Measurements from ENCODE around the gene NKX2-3.

NKX2-3 gene

DNA sequence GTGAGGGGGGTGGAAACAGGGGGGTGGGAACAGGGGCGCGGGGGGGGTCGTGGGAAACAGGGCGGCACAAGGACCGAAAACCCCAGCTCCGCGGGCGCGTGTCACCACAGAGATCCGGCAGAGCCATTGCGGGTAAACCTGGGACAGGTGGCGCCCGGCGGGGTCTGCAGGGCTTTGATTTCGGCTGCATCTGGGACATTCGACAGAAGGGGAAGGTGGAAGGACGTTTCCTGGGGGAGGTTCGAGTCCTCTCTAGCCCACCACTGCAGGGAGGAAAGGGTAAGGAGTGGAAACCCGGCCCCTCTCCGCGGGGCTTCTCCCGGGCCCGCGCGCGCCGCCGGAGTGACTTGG is 7.5 kb downstream of the NKX2-3 start:
- DNase-seq, result no peak

DNA sequence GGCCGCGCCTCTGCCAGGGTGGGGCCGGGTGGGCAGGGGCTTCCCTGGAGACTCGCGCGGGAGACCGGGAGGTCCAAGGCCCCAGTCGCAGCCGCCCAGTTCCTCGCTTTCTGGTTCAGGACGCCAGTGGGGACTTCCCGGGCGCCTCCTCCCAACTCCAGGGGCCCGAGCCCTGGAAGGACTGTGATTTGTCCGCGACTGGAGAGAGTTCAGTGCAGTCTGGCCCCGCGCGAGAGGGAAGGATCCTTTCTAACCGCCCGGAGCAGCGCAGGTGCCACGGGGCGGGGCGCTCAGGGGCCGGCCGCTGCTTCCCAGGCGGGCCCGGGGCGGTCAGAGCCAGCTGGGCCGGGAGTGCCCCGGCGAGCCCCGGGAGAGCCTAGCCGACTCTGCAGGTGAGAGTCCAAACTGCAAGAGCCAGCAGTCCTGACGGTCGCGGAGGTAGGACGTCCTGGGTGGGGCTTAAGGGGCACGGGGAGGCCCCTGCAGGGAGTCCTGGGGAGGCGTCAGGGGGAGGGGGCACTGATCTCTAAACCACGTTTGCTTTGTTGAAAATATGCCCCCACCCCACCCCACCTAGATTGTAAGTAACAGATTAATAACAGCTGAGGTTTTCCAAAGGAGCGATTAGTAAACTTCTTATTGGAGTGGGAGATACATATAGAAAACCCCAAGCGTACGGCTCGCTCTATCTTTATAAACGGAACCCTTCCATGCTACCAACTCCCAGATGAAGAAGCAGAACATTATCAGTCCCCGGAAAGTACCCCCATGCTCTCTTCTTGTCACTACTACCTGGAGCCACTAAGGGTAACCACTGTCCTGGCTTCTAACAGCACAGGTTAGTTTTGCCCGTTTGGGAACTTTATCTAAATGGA is 8.2 kb downstream of the NKX2-3 start:
- no peak for DNase-seq

GRCh38 chr10:99544322-99544721 is 11.6 kb downstream of the NKX2-3 start:
- no peak for DNase-seq

DNA sequence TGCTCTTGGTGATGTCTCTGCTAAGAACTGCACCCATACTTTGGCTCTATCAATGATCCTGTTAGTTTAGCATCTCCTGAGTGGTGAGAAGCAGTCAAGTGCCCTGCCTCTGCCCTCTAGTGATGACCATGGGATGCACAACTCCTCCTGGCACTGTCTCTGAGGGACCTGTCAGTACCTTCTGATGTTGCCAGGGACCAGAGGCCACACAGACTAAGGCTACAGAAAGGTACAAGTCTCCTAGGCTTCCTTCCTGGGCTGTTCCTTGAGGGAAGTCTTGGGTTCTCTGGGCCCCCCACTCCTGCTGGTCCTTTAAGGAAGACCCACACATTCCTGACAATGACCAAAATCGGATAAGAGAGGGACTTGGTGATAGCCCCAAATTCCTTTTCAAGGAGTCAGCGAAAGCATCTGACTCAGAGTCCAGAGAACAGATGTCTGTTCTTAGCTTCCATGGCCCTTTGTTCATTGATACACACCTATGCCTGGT is 15.3 kb downstream of the NKX2-3 start:
- no peak for DNase-seq

GRCh38 chr10:99551158-99551557 is 18.4 kb downstream of the NKX2-3 start:
- peak; percentile 69 for DNase-seq

DNA sequence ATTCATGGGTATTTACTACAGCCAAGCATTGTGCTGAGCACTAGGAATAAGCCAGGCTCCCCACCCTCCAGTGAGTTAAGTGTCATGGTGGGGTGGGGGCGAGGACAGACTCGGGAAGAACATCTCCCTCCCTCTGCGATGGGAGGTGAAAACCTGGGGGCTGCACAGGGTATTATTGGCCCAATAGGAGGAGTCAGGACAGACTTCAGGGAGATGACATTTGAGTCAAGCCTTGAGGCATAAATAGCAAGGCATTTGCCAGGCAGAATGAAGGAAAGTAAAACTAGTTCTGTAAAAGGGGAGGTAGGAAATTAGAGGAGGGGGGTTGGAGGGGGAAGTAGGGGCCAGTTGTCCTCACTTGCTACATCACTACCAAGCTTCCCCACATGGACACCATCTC is 18.9 kb downstream of the NKX2-3 start:
- no peak for DNase-seq

DNA sequence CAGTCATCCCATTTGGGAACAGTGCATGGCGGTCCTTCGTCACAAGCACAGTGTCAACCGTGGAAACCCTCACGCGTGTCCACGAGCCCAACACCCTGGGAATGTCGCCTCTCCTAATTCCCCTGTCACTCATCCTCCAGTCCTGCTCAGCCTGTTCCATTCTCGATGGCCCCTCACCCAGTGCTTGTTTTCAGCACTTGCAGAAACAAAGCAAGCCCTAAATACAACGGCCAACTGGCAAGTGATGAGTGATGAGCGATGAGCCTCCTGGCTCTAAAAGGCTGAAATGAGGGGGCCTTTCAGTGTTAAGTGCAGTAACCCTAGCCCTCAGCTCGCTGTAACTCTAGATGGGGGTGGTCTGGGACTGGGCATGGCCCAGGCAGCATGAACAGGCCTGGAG is 22.6 kb downstream of the NKX2-3 start:
- no peak for DNase-seq

DNA sequence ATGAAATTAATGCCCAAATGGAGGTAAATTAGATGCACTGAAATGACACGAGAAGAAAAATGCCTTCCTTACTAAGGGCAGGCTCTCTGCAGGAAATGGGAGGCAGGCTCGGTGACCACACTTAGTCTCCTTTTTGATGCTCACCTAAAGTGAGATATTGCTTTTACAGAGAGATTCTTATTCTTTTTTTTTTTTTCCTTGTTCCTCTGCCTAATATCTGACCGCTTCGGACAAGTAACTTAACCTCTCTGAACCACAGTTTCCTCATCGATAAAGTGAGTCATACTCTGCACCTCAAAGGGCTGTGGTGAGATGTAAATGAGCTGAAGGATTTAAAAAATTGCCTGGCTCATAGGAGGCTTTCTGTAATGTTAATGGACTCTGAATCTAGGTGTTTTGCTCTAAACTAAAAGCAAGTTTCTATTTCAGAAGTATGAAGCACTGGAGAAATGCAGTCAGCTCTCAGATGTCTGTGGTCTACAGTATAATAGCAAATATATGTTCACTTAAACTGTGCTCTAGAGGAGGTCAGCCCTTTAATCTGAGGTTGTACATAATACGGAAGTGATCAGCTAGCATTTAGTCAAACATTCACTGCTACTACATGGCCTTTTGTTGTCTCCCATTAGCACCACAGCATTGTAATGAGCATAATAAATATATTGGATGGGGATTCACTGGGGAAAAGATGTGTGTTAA is 23.2 kb downstream of the NKX2-3 start:
- DNase-seq, result no peak

DNA sequence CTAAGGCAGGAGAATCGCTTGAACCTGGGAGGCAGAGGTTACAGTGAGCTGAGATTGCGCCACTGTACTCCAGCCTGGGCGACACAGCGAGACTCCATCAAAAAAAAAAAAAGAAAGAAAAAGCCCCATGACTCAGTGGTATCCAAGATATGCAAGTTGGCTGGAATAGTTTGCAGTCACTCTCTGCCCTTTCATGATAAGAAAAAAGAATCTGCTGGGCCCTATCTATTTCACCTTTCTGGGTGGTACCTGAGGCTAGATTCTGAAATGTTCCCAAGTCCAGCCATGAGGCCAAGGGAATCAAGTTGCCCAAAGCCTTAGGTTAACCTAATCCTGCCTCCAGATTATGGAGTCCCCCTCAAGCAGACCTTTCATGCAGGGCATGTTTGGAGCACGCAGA is 24.3 kb downstream of the NKX2-3 start:
- no peak for DNase-seq

GRCh38 chr10:99558708-99559107 is 26.0 kb downstream of the NKX2-3 start:
- no peak for DNase-seq

DNA sequence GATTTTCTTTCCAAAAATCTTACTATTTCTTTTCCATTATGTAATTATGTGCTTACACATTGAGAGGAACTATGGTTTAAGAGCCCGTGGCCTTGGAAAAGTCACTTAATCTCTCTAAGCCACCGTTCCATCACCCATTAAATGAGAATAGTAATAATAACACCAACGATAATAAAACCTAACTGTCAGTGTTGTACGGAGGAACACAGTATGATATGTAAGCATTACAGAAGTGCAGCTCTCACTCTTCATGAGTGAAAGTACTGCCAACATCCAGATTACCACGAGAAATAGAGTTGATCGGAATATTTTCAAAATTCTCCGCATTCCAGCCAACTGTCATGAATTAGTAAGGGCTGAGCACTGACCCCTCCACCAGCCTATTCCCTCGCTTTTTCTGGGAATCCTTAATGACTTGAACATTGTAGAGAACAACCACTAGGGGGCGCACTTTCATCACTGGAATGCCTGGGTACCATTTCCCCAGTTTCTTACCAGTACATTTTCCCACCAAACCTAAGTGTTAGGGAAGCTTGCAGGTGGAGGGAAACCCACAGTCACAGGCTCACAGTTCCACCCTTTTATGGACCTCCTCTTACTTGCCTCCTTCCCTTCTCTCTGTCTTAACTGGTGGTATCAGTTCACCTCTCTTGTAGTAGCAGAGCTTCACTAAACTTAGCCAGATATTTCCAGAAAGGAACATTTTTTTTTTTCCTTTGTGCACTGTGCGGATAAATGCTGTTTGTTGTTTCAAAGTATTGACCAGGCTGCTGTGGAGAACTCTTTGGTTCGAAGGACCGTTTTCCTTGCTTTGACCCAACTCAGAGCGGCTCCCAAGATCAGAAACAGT is 27.8 kb downstream of the NKX2-3 start:
- peak; percentile 66 for DNase-seq

GRCh38 chr10:99562631-99563030 is 29.9 kb downstream of the NKX2-3 start:
- no peak for DNase-seq

DNA sequence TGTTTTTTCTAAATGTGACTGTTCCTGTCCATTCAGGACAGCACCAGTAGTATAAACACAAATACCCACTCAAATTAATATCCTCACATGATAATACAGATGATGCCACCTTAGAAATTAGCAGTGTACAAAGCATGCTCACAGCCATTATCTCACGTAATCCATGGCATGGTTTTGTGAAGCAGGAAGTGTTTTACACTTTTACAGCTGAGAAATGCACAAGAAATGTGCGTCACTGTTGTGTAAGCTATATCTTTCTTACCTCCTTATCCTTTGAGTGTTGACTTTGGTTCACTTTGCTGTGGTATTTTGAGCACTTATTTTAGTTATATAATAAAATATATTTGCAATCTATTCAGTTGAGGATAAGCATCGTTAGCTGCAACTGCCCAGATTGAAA is 31.6 kb downstream of the NKX2-3 start:
- no peak for DNase-seq

- DNase-seq, result no peak
These were observed 32.4 kb downstream of the NKX2-3 start for GRCh38 chr10:99565166-99565565.

DNA sequence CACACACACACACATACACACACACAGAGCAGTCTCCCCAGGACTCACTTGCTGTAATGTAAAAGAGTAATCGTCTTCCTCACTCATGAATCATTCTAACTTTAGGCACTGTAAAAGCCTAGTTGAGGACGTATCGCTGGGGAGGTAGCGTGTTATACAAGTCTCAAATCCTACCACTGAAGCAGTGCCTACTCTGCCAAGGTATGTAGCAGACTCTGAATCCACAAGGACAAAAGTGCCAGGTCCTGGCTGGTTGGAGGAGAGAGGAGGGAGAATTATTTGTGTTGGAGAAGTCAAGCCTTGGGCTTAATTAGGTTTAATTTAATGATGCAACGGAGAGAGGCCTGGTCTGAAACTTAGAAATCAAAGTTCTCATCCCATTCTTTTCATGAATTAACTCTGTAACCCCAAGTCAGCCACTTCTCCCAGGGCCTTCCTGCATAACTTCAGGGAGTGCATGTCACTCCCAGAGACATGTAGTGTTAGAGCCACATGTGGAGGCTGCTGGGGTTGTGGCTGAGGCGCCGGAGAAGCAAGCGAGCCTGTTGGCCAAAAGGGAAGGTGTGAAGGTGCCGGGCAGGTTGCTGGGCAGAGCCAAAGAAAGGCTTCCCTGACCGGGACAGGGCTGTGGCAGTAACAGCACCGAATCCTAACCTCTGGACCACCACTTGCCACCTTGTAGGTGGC is 36.7 kb downstream of the NKX2-3 start:
- no peak for DNase-seq

DNA sequence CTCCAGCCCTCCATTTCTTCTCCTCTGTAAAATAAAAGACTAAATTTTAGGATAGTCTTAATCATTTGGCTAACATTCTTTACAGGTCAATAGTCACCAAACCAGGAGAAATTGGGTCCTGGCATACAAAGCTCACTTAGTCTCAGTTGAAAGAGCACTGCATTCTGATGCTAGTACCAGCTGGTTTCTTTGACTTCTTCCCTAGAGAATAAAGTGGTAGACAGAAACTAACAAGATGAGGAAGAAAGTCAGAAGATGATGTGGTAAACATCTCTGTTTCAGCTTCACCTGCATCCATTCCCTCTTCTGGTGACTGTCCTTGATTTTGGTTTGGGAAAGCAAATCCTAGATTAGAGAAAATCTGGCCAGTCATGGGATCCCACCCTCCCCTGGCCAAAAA is 37.2 kb downstream of the NKX2-3 start:
- DNase-seq, result no peak

DNA sequence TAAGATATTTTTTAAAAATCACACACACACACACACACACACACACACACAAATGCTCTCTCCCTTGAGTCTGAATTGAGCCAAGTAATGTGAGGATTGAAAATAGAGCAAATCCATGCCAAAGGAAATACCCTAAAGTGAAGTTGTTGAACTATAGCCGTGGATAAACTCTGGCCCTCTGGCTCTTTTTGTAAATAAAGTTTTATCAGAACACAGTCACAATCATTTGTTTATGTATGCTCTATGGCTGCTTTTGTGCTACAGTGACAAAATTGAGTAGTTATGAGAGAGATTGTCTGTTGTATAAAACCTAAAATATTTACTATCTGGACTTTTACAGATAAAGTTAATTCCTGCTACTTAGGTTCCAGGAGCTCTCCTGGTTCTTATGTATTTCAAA is 39.1 kb downstream of the NKX2-3 start:
- no peak for DNase-seq

DNA sequence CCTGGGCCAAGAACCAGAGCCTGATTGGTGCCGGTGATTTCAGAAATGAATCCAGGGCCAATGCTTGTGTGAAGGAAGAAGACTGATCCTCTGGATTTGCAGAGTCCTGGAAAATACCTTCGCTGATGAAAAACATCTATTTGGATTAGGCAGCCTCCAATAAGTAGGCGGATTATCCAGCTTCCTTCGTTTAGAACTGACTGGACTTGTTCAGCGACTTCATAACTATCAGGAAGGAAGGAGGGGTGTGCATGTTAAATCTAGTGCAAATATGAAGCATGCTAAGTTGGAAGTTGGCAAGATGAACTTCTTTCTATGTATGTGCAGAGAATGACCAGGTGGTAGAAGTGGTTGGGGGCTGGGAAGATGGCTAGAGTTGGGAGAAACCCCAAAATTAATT is 41.0 kb downstream of the NKX2-3 start:
- DNase-seq, result no peak

GRCh38 chr10:99579971-99580370 is 47.2 kb downstream of the NKX2-3 start:
- no peak for DNase-seq

DNA sequence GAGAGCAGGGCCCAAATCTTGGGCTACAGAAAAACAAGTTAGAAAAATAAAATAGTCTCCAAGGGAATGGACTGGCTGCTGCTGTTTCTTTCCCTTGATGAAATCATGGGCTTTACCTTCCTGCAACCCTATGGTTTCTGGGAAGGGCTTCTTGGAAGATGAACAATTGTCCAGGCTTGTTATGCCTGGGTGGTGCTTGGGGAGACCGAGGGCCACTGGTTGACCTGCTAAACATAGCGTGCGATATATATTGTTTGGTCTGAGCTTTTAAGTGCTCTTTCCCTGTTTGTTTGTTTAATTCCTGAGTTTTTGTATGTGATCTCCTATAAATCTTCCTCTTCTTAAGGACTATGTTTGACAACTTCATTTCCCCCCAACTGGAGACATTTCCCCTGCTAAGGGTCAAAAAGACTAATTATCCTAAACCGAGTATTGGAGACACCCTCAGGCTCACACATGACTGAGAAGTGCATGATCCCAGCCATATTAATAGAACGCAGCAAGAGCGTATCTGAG is 49.6 kb downstream of the NKX2-3 start:
- peak; percentile 20 for DNase-seq

GRCh38 chr10:99583687-99584086 is 50.9 kb downstream of the NKX2-3 start:
- no peak for DNase-seq

Data from NCI-H510A treated with DMSO at 0.1 percent for 48 hours (cell line).